Left lobe of liver (tissue), 2 donors: ENCODE data around the gene PTGER3. TPM values are rescaled to one million over a fixed set of nuclear protein-coding genes. Genes with fewer than 3 reads are reported as not detected.
A peak's percentile ranks its signal among the peaks of the same experiment; 100 is the strongest.

Source experiments
- ATAC-seq: fragments of 200-7000 bp; cut with Tn5 transposase; one replicate; pipeline ENCODE4 v1.9.1; 2020; ENCODE audit warnings: mild to moderate bottlenecking, moderate library complexity
- DNase-seq: peaks from one replicate; pipeline ENCODE4 v3.0.0-alpha.2; 2020; ENCODE audit warnings: low spot score
- total RNA-seq: library from RNA; stranded (reverse); gene quantifications from one replicate; pipeline ENCODE4 v1.2.1, GENCODE V29; 2021
- donor health status: DM: no; HTN: no; CAD: no; lungs with moderate emphysema.
- donor health status: DM: no; HTN: yes; CAD: no.

The PTGER3 gene
- 0.05 TPM for total RNA-seq

DNA sequence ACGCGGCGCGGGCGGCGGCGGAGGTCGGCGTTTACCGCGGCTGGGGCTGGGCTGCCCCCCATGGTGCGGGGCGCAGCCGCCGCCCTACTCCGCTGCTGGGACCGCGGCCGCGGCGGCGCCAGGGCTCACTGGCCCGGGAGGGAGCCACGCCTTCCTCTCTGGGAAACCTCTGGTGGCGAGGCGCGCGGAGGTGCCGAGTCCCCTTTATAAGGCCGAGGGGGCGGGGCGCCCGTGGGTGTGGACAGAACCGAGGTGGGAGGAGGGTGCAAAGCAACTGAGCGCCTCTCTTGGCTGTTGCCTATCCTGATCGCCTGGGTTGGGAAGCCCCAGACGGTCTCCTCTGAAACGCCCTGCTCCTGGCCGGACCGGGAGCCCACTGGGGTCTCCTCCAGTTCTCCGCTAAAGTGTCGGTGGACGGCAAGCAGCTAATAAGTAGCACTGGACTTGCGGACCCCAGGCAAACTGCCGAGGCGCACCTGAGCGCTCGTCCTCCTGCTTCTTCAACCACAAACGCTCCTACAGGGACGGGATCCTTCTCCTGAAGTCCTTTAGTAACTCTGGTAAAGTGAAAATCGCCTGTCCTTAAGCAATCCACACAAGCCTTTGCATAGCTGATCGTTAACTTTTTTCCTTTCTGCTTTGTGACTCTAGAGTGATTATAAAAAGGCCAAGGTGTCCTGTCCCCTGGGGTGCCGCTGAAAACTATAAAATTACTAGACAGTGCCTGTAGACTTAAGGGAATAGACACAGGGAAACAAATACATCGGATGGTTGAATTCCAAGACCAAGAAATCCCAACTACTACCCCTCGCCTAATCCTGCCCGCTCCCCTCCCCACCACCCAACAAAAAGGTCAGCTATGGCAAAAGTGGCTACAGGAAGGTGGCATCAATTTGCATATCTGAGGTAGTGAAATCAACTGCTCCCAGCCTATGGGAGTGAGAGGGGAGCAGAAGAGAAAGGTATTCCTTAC, at the start of gene PTGER3:
TSS of gene PTGER3 (minus strand) at position 182 of the 973 bp plus-strand sequence. CDS start 239 bp downstream, outside the sequence.
- peak; percentile 47 for DNase-seq
- ATAC-seq, result peak; percentile 63

GRCh38 chr1:71094913-71095312, 47.3 kb upstream of the PTGER3 start:
- DNase-seq (no peak), ATAC-seq (no peak)

GRCh38 chr1:71093938-71094337, 46.3 kb upstream of the PTGER3 start:
- DNase-seq, result no peak
- ATAC-seq, result no peak

GRCh38 chr1:71089536-71090270, 42.1 kb upstream of the PTGER3 start:
- no peak for DNase-seq
- no peak for ATAC-seq

- no peak for ATAC-seq
- no peak for DNase-seq
These were observed 41.1 kb upstream of the PTGER3 start for GRCh38 chr1:71088645-71089287.

GRCh38 chr1:71087713-71088112, 40.1 kb upstream of the PTGER3 start:
- ATAC-seq (no peak), DNase-seq (no peak)

DNA sequence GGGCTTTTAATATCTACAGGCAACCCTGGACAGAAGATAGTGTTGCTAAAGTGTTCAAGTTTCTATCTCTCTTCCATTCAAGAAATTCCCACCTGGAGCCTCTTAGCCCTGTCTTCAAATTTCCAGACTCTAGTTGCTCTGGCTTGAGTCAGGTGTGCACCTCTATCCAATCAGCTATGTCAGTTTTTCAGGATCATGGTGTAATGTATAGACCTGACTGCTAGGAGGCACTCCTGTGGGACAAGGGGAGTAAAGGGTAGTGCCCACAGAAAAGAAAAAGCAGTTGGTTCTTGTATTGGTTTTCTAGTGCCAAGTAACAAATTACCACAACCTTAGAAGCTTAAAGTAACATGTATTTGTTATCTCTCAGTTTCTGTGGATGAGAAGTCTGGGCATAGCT, 39.4 kb upstream of the PTGER3 start:
- no peak for DNase-seq
- no peak for ATAC-seq

- DNase-seq, result no peak
These were observed 38.7 kb upstream of the PTGER3 start for GRCh38 chr1:71086331-71086730.

GRCh38 chr1:71083271-71083670, 35.7 kb upstream of the PTGER3 start:
- ATAC-seq (no peak), DNase-seq (no peak)

More at GRCh38 chr1:71086331-71086730, 38.7 kb upstream of the PTGER3 start:
- no peak for ATAC-seq

- peak; percentile 41 for DNase-seq
- no peak for ATAC-seq
These were observed 34.1 kb upstream of the PTGER3 start for GRCh38 chr1:71081697-71082080.

GRCh38 chr1:71080739-71081696, 33.4 kb upstream of the PTGER3 start, which contains the start of gene ZRANB2:
TSS of gene ZRANB2 (minus strand) at chr1:71081035. CDS start at chr1:71080995, 40 bp downstream.
- peak; percentile 98 for ATAC-seq
- DNase-seq, result peak; percentile 90

DNA sequence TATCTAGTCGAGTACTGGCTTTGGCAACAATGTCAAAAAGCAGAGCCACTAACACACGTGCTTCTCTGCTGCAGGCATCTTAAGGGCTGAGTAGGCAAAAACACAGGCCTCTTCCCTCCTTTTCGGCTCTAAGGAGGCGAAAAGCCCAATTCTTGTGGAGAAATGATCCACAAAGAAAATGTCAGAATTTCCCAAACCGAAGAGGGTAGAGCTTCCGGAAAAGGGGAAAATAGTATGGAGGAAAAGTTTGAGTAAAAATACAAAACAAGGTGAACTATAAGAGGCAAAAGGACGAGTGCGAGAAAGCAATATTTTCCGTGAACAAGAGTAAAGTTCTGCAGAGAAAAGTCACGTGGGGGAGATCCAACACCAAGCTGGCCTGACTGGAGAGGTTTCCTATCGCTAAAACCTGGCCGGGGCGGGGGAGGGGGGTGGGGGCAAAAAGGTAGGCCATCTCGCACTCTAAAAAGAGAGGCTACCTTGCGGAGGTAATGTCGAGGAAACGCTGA, 32.7 kb upstream of the PTGER3 start:
- ATAC-seq (peak; percentile 65), DNase-seq (no peak)

DNA sequence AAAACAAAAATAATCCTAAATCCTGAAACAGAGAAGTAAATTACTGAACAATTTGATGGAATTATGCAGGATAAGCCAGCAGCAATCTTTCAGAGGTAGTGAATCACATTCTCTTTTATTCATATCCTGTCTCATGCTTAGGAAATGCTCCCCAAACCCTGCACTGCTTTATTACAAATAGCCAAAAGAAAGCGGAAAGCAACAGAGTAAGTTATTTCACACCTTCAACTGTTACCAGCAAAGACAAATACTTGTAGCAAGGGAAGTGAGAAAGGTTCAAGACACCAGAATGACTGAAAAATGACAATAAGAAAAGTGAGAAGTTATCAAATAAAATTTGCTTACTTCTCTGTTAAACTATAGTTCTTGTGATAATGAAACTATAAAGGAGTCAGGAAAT, 27.1 kb upstream of the PTGER3 start:
- ATAC-seq (no peak), DNase-seq (no peak)

DNA sequence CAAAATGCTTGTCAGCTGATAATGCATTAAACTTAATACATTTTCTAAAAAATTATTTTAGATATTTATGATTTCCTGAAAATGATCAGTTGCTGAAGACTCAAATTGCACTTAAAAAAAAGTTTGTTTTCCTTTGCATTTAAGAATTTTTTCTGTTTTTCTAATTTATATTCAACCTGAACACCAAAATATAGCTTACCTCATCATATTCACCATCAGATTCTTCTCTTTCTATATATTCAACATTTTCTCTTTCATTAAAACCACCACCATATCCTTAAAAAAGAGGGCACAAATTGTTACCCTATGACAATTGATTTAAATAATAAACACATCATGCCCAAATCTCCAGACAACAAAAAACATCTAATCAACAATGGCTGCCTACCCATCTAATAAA, 24.7 kb upstream of the PTGER3 start:
- ATAC-seq (no peak), DNase-seq (no peak)

GRCh38 chr1:71071720-71072119, 24.1 kb upstream of the PTGER3 start:
- DNase-seq (no peak), ATAC-seq (no peak)

- DNase-seq, result no peak
- ATAC-seq, result no peak
These were observed 21.0 kb upstream of the PTGER3 start for GRCh38 chr1:71068325-71069240.

DNA sequence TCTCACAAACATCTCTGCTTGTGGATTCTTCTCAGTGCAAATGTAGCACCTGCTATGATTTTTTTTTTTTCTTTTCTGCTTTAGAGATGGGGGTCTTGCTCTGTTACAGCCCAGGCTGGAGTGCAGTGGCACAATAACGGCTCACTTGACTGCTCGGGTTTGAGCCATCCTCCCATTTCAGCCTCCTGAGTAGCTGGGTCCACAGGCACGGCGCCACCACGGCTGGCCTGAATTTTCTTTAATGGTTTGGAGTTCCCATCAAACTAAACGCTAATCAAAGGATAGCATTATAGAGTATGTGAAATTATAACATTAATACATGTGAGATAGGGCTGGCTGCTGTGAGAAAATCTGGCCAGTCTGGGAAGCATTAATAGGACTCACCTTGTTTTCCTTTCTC, 7.2 kb upstream of the PTGER3 start:
- DNase-seq (no peak), ATAC-seq (no peak)

GRCh38 chr1:71054281-71054731, 6.7 kb upstream of the PTGER3 start:
- ATAC-seq (peak; percentile 28), DNase-seq (peak; percentile 44)

- ATAC-seq (peak; percentile 30), DNase-seq (no peak)
These were observed 6.1 kb upstream of the PTGER3 start for GRCh38 chr1:71053758-71054157.
